HUDEP-2 (cell line): ENCODE data around the gene SCGB1D2.
A peak's percentile ranks its signal among the peaks of the same experiment; 100 is the strongest.
"Not testable (repeated sequence)": the region's sequence is repeated elsewhere in the genome, so short reads cannot be mapped to it uniquely, and the experiment has no call there.

ENCODE experiments used
- DNase-seq, 76 experiments: peaks; one replicate each; lab custom pipeline; 2025; ENCODE audit not compliant: unreplicated experiment in 76 of 76; lab: John Stamatoyannopoulos, UW

The SCGB1D2 gene

GRCh38 chr11:62242021-62242420 is at the start of gene SCGB1D2:
SCGB1D2 (plus strand) TSS chr11:62242239; CDS start chr11:62242308, 69 bp downstream.
- DNase-seq, result no peak

- DNase-seq, result peak in 1 of 76 experiments; percentile 8
Observed at GRCh38 chr11:62193952-62194351, 48.1 kb upstream of the SCGB1D2 start.

GRCh38 chr11:62195010-62195409 is 47.0 kb upstream of the SCGB1D2 start:
- DNase-seq, result not testable (repeated sequence)

- DNase-seq, result no peak
Observed at GRCh38 chr11:62195945-62196344, 46.1 kb upstream of the SCGB1D2 start.

GRCh38 chr11:62197400-62197799 is 44.6 kb upstream of the SCGB1D2 start:
- not testable (repeated sequence) for DNase-seq

- no peak for DNase-seq
Observed at GRCh38 chr11:62201376-62201775, 40.7 kb upstream of the SCGB1D2 start.

- DNase-seq, result no peak
Observed at GRCh38 chr11:62202910-62203309, 39.1 kb upstream of the SCGB1D2 start.

GRCh38 chr11:62204430-62204829 is 37.6 kb upstream of the SCGB1D2 start:
- DNase-seq, result no peak

GRCh38 chr11:62205441-62205840 is 36.6 kb upstream of the SCGB1D2 start:
- no peak for DNase-seq

GRCh38 chr11:62206276-62207066 is 35.6 kb upstream of the SCGB1D2 start:
- not testable (repeated sequence) for DNase-seq

GRCh38 chr11:62208785-62209144 is 33.3 kb upstream of the SCGB1D2 start:
- no peak for DNase-seq

GRCh38 chr11:62217191-62217748 is 24.8 kb upstream of the SCGB1D2 start:
- peak in 4 of 76 experiments; percentile 1 to 14 (median 8) for DNase-seq

GRCh38 chr11:62221498-62221897 is 20.5 kb upstream of the SCGB1D2 start:
- no peak for DNase-seq

- DNase-seq, result no peak
Observed at GRCh38 chr11:62223095-62223494, 18.9 kb upstream of the SCGB1D2 start.

- no peak for DNase-seq
Observed at GRCh38 chr11:62233730-62234129, 8.3 kb upstream of the SCGB1D2 start.

- no peak for DNase-seq
Observed at GRCh38 chr11:62236187-62236586, 5.9 kb upstream of the SCGB1D2 start.

GRCh38 chr11:62237499-62237898 is 4.5 kb upstream of the SCGB1D2 start:
- DNase-seq, result no peak

GRCh38 chr11:62238151-62238550 is 3.9 kb upstream of the SCGB1D2 start:
- DNase-seq, result no peak

- DNase-seq, result no peak
Observed at GRCh38 chr11:62241095-62241494, 944 bp upstream of the SCGB1D2 start.

GRCh38 chr11:62245271-62245753 is 3.3 kb downstream of the SCGB1D2 start:
- peak in 9 of 76 experiments; percentile 3 to 23 (median 6) for DNase-seq

- DNase-seq, result no peak
Observed at GRCh38 chr11:62251698-62252097, 9.7 kb downstream of the SCGB1D2 start.

GRCh38 chr11:62253999-62254542 is 12.0 kb downstream of the SCGB1D2 start:
- DNase-seq, result no peak
